ENCODE data around the gene ATP10A. TPM values are rescaled to one million over a fixed set of nuclear protein-coding genes. Genes with fewer than 3 reads are reported as not detected.

The ATP10A gene
- total RNA-seq, 1 donor from 2014 or later, result 11.7 TPM

DNA sequence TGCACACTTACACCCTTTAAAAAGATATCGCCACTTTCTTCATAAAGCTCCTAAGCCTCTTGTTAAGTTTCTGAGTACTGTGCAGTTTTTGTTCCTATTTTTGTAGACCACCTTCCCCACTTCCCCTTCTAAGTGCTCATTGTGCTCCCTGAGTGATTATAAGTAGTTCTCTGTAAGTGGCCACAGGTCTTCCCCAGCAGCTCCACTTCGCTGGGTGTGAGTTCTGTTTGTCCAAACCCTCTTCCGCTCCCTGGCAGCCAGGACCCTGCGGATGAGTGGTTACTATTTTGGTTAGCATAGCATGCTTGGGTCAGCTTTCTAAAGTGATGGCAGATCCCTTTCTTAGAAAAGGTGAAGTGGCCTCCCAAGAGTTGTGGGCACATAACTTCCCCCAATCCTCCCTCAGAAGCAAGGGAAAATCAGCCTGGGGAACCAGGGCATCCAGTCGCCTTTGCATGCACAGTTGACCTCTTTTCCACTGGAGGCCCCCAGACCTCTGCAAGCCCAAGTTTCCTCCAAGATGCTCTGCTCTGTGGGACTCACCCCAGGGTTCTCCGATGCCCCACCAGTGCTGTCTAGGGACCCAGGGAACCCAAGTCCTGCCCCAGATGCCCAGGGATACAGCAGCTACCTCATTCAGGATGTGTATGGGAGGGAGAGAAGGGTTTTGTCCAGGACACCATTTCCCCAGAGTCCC is 69.6 kb downstream of the ATP10A start:
- no peak for DNase-seq

DNA sequence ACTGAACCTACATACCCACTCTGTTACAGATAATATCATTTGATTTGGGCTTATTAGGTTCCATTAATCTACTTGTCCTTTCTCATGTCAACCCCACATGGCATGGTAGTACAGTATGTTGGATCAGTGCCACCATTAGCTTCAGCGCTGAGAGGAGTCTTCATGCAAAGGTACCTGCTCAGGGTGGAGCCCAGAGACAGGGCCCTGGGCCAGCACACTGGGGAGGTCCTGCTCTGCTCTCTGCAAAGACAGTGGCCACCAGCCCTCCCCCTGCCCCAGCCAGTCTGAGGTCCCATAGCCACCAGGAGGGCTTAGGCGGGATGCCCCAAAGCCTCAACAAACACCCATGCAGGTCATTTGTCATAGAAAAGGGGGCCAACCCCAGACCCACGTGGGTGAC is 71.0 kb downstream of the ATP10A start:
- DNase-seq, result no peak

DNA sequence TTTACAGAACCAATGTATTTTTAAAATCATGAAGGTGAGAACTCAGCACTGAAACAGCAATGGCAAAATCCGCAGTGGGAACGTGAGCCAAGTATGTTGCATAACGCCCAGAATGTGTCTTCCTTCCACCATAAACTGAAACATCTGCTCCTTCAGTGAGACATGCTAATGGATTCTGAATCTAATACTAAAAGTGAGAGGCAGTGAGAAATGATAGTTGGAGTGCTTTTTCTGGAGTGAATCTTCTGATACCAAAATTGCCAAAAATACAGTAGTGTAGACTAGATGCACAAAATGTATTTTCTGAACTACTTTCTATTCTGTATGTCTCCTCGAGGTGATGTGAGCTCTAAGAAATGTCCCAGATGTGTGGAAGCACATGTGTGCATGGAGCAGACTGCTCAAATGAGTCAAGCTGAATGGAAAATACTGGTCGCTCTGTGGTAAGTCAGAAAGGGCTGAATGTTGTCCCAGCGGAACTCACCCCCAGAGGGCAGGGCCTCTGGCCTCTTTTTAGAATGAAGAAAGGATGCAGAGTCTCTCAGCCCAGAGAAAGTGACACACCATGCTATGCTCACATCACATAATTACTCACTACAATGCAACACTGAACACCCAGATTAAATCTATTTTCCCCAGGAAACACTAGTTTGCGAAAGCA is 73.0 kb downstream of the ATP10A start:
- peak; percentile 95 for DNase-seq

DNA sequence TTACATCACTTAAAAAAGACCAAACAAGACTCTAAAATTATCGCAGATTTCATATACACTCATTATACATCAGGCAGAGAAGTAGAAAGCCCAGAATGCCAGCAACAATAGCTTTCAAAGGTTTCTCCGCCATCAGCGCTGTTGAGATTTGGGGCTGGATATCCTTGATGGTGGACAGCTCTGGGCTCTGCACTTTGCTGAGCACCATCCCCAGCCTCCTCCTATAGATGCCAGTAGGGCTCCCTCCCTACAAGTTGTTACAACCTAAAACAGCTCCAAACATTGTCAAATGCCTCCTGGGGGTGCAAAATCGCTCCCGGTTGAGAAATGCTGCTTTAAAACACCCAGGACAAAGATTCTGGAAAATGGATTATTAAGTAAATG is 73.5 kb downstream of the ATP10A start:
- DNase-seq, result no peak

DNA sequence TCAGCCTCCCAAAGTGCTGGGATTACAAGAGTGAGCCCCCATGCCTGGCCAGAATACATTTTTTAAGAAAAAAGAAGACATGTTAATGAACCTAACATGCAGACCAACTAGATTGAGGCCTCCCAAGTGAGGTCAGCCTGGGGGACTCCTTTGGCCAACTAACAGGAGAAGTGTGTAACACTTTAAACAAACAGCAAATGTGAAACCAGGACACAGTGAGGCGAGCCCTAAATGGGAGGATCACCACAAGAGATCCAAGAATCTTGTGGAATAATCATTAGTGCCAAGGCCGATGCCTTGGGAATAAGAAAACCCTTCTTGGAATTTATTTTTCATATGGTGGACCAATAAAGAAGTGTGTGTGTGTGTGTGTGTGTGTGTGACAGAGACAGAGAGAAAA is 73.9 kb downstream of the ATP10A start:
- DNase-seq, result peak; percentile 21

DNA sequence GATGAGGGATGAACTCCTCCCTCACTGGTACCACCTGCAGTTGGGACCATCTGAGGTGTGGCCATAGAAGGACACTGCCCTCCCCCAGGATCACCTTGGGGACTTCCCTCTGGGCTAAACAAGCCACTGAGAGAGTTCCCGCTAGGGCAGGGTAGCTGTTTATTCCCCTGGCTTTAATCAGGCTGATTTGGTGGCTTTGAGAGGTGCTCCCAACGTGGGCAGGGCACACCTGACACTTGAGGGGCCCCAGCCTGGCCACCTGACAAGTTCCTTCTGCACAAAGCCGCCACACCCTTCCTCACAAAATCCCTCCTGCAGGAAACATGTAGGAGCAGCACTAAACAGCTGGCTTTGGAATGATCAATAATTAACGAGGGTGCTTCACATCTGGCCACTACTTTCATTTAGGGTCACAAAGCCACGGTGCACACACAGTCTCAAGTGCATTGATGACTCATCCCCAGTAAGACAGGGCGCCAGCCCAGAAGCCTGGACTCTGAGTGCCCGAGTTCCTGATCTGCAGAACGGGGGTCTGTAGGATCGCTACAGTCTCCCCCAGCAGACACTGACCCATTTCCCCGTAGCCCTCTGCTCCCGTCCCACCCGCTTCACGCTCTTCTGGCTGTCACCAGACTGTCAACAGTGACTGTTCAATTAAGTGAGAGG is 75.1 kb downstream of the ATP10A start:
- no peak for DNase-seq

DNA sequence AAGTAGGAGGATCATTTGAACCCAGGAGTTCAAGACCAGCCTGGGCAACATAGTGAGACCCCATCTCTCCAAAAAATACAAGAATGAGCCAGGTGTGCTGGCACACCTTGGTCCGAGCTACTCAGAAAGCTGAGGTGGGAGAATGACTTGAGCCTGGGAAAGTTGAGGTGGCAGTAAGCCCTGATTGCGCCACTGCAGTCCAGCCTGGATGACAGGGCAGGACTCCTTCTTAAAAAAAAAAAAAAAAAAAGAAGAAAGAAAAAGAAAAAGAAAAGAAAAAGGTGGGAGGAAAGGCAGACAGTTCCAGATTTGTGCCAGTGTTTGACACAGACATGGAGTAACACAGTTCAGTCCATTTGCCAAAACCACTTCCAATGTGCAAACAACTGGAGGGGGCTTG is 75.7 kb downstream of the ATP10A start:
- no peak for DNase-seq

DNA sequence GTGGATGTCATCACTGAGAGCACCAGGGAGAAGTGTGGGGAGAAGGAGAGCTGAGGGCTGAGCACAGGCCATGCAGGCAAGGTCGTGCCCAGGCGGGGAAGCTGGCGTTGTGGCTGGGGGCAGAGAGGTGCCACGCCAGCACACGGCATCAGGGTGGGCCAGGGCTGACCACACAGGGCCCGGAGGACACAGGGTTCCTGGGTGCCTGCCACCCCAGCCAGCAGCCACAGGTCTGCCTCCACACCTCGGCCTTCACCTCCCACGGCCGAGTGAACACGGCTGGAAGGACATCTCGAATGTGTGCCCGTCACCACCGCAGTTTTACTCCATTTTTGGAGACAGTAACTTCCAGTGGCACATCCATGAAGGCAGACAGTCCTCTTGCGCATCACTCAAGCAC is 77.1 kb downstream of the ATP10A start:
- no peak for DNase-seq

DNA sequence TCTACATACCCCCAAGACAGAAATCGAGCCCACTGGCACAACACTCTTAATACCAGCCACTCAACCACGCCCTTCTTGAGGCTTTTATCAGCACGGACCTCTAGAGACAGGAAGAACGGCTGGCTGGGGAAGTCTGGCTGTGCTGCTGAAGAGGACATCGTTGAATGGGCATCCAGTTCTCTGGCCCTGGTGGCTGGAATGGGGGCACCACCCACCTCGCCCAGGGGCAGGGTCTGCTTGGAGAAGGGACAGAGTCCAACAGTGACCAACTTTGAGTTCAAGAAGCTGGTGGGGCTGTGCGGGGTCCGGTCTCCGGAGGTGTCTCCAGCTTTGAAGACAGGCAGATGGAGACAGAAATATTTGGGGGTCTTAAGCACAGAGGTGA is 77.5 kb downstream of the ATP10A start:
- DNase-seq, result no peak

DNA sequence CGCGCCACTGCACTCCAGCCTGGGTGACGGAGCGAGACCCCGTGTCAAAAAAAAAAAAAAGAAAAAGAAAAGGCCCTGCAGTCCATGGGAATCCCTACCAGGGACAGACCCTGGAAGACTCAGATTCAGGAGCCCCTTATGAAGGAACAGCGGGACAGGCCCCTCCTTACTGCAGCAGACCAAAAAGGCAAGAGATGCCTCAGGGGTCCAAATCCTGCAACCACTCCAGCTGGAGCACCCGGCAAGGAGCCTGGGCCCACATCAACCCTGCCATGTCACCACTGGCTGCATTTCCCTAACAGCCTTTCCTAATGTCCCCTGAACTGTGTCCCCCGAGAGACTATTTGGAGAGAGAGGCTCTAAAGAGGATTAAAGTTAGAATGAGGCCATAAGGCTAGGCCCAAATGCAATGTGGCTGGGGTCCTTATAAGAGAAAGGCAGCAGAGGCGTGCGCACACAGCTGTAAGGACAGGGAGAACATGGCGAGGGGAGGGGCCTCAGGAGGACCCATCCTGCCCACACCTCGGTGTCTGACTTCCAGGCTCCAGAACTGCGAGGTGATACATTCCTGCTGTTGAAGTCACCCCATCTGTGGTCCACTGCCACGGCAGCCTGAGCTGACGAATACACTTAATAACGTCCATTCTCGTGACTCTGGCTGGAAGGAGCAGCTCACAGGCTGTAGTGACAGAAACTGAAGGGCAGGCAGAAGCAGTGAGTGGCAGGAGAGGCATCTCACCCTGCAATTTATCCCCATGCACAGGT is 78.1 kb downstream of the ATP10A start:
- DNase-seq, result no peak

DNA sequence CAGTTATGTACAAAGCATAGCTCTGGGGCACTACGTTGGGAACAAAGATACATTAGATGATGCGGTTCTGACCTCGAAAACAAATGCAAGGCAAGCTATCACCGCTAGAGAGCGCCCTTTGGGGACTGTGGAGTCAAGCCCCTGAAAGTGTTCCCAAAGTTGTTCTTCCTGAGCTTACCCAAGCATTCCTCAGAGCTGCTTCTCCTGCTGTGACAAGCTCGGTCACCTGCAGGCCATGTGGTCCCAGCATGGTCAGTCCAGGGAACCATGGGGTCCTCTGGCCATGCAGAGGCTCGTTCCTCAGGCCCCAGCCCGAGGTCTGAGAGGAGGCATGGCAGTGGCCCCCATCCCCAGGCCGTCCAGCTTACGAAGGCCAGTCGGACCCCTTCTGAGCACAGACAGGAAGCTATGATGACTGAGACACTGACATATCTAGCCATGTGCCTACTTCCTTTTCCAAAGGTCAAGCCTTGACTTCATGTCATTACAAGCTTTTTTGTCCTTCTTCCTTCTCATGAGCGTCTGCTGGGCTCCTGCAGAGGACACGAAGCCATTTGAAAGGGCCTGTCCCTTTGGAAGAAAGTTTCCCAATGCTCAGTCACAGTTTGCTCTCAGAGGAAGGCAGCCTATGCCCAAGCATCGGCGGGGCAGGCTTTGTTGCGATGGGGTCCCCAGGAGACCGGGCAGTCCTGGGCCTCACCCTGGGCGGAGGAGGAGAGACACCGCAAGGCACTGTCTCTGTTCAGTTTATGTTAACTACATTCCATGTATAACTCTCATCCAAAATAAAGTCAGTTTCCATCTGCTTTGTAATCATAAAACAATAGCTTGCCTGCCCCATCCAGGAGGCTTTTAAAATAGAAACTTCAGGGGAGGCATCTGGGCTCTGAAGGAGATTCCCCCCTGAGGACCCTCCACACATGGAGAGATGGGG is 79.3 kb downstream of the ATP10A start:
- no peak for DNase-seq

DNA sequence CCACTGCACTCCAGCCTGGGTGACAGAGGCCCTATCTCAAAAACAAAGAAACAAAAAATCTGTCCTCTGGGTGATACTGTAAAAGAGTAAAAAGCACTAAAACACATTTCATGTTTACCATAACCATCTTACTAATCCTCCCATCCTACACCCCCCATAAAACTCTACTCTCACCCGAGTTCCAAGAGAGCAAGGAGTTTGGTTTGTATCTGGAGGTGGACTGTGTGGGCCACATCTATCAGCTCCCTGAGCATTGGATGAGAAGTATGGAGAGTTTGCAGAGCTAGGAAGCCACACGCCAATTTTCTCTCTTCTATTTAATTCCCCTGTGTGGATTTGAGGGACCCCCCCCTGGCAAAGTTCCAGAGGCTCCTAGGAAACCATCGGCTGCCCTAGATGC is 80.0 kb downstream of the ATP10A start:
- DNase-seq, result no peak

DNA sequence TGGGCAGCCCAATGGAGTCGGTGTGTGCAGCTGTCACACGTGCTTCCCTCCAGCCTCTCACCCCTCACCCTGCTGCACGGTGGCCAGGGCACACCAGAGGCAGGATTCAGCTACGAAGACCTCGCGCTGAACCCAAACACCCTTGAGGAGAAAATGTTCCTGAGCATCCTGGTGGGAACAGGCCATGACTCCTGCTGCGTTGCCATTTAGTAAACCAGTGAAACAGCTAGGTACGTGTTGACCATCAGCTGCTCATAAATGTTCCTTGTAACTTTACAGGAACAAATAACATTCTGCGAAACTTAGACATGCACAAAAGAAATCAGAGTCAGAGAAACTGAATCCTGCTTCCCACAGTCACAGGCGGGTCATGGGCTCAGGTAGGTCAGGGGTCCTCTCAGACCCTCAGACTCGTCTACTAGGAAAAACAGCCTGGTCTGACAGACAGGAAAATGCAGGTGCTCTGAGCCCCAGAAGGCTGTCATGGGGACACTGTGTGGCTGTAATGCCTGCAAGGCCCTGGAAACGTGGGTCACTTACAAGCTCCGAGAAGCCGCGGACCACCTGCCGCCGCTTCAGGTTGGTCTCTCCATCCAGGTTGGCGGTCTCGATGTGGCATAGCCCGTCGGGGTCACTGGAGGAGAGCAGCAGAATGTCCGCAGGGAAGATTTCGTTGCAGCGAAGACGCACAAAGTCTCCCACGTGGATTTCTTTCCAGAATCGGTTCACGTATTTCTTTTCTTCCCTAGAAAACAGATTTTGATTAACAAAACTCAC is 82.5 kb downstream of the ATP10A start:
- DNase-seq, result no peak

DNA sequence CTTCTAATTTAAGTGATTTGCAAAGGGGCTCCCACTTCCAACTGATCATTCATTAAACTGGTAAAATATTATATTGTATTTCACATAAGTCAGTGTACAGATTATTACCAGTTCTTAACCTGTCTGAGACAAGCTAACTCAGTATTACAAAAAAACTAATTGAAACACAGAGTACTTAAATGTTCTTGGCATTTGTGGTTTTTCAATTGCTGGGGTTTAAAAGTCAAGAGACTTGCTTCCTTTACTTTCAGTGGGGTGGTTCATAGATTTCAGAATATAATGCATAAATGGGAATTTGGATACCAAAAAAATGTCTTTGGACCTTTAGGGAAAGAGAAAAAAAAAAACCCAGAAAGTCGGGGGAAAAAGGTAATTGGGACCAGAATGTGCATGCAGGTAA is 85.0 kb downstream of the ATP10A start:
- DNase-seq, result no peak

DNA sequence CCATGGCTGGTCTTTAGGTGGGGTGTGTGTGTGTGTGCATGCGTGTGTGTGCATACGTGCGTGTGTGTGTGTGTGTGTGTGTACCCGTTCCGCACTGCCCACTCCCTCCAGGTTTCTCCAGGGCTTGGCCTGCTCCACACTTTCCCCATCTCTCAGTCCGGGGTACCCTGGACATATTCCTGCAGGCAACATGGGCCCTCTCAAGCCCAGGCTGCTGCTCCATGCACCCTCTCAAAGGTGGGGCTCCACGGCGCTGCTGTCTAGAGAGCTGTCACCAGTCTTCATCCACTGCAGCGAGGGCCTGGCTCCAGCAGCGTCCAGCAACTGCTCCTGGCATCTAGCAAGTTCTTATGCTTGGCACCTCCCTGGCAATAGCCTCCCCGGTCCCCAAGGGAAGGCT is 86.1 kb downstream of the ATP10A start:
- no peak for DNase-seq

DNA sequence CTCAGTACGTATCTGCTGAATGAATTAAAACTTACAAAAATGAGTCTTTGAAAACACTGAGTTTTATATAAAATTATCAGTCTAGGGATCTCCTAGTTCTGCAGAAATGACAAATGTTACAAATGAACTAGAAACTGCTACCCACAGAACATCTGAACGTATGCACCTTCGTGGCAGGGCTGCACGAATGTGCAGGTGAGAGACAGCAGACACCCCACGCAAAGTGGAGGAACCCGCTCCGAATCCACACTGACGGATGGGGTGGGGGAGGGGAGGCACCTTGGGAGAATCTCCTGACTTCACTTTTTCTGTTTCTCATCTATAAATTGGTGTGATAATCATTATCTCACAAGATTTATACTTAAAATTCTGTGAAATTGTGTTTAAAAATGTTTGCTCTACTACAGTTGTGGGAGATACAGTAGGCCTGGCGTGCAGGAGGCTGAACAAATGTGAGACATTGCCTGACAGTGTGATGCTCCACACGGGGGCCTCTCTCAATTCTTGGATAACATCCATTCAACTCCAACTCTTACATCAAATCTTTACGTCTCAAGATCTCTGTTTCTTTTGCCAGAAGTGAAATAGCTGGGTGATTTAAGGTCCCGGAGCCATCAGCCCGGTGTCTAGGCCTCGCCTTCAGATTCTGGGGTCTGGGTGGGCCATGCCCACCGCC is 86.9 kb downstream of the ATP10A start:
- DNase-seq, result peak; percentile 15

DNA sequence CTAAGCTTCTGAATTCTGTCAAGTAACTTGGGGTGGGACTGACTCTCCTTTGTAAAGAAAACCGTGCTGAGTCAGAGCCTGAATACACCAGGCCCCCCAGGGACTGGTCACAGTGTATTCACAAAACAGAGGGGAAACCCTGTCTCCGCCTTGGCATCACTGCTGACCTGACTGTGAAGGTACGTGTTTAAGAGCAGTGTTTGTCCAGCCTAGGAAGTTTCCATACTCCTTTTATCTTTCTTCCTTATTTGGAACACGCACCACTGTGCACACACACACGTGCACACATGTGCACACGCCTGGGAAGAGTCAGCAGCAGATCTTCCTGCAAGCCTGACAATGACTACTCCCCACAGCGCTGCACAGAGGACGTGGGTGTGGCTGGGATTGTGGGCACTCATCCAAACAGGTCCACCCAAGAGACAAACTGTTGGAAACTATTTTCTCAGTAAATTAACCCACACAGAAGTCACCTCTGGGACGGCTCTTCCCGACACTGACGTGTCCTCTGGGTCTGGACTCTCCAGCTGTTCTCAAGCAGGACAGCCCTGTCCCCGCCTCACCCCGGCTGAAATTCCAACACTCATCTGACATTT is 87.7 kb downstream of the ATP10A start:
- DNase-seq, result peak; percentile 42

DNA sequence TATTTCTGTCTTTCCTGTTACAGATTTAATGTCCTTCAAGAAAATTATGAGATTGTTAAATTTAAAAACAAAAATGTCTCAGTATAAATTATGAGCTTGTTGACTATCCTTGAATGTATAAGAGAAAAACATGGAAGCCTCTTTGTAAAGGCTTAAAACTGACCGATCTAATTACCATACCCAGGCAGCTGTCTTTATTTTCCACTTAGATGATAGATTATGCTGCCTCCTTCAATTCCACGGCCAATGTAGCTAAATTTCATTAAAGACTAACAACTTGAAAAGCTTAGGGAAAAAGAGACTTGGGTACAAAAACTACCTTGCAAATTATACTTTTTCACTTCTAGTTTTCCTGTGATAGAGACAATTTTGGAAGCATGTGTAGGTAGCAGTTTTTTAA is 88.3 kb downstream of the ATP10A start:
- no peak for DNase-seq

DNA sequence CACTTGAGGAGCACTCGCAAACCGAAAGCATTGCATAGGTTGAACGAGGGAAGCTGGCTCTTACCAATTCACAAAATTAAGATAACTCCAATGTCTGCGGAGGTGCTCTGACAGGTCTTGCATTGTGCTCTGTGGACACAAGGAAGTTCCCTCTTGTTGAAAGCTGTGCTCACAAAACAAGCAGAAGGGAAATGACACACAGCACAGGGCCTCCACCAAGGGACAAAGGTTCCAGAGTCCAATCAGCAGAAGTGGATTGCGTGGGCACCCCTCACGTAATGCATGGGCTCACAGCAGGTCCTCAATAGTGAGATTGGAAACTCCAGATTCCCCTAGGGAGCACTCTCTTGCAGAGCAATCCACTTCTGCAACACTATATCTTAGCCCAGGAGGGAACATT is 89.9 kb downstream of the ATP10A start:
- DNase-seq, result no peak

DNA sequence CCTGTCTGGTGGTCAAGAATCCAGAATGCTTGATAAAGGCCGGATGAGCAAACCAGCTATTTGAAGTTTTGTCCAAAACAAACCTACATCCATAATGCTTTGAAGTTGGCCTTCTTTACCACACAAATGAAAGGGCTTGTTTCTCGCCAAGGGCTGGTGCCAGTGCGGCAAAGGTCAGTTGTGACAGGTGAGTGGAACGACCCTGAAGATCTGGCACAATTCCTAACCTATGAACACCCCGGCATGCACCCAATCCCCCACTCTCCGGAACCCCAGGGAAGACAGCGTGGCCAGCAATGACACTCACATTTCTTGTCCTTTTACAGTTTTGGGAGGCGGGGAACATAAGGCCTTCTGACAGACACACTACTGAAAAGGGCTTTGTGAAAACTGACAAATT is 90.6 kb downstream of the ATP10A start:
- no peak for DNase-seq

Measured in skin of body (tissue), 2 donors.